ENCODE measurements around the gene SART3.

SART3 gene

GRCh38 chr12:108560752-108561719, at the start of gene SART3:
Gene SART3, minus strand, starts transcription at chr12:108561173. Its CDS starts 19 bp downstream, at chr12:108561154.
- peak; percentile 32 for FAIRE-seq

- no peak for FAIRE-seq
Observed at GRCh38 chr12:108610336-108610815, 49.4 kb upstream of the SART3 start.

GRCh38 chr12:108609537-108610335, 48.8 kb upstream of the SART3 start:
- no peak for FAIRE-seq

- FAIRE-seq, result no peak
Observed at GRCh38 chr12:108608616-108609015, 47.6 kb upstream of the SART3 start.

- FAIRE-seq, result no peak
Observed at GRCh38 chr12:108607981-108608600, 47.1 kb upstream of the SART3 start.

- no peak for FAIRE-seq
Observed at GRCh38 chr12:108606492-108606891, 45.5 kb upstream of the SART3 start.

GRCh38 chr12:108605690-108606406, 44.9 kb upstream of the SART3 start:
- FAIRE-seq, result no peak

- no peak for FAIRE-seq
Observed at GRCh38 chr12:108605000-108605689, 44.2 kb upstream of the SART3 start.

GRCh38 chr12:108604208-108604941, 43.4 kb upstream of the SART3 start:
- no peak for FAIRE-seq

GRCh38 chr12:108603743-108604142, 42.8 kb upstream of the SART3 start:
- no peak for FAIRE-seq

GRCh38 chr12:108602976-108603704, 42.2 kb upstream of the SART3 start:
- FAIRE-seq, result no peak

- no peak for FAIRE-seq
Observed at GRCh38 chr12:108602209-108602705, 41.3 kb upstream of the SART3 start.

GRCh38 chr12:108600702-108601007, 39.7 kb upstream of the SART3 start:
- no peak for FAIRE-seq

GRCh38 chr12:108599948-108600701, 39.2 kb upstream of the SART3 start:
- no peak for FAIRE-seq

- no peak for FAIRE-seq
Observed at GRCh38 chr12:108599541-108599940, 38.6 kb upstream of the SART3 start.

GRCh38 chr12:108598553-108599250, 37.7 kb upstream of the SART3 start:
- no peak for FAIRE-seq

- no peak for FAIRE-seq
Observed at GRCh38 chr12:108597559-108598471, 36.8 kb upstream of the SART3 start, which contains the start of gene TMEM119. Gene TMEM119, minus strand, starts transcription at chr12:108598084. Its CDS starts 5,701 bp downstream, at chr12:108592383.
